Neutrophil (primary cell): ENCODE results near the gene PDILT.
"Not testable (repeated sequence)": the region's sequence is repeated elsewhere in the genome, so short reads cannot be mapped to it uniquely, and the experiment has no call there.

ENCODE experiments used
- H3K27ac ChIP-seq: fragments of 200-600 bp; sonication (generic); 2 replicates; pipeline ENCODE4 v1.5.1; 2016; ENCODE audit warnings: mild to moderate bottlenecking, moderate library complexity
- H3K27me3 ChIP-seq: fragments of 200-600 bp; sonication (generic); 2 replicates; pipeline ENCODE4 v1.6.0; 2016; ENCODE audit warnings: mild to moderate bottlenecking
- H3K36me3 ChIP-seq: fragments of 200-600 bp; sonication (generic); 2 replicates; pipeline ENCODE4 v1.5.1; 2017
- H3K4me1 ChIP-seq, 2 experiments: fragments of 200-600 bp in 1 of 2; sonication (generic) in 1 of 2; 1 replicate in 1 of 2; 2 replicates in 1 of 2; pipeline versions ENCODE4 v1.5.1 to v1.6.1; 2013 to 2016; ENCODE audit warnings: low read depth in 1 of 2, low read length in 1 of 2, mild to moderate bottlenecking in 1 of 2, moderate library complexity in 1 of 2; ENCODE audit not compliant: control insufficient read depth in 1 of 2, insufficient read depth in 1 of 2
- H3K4me3 ChIP-seq, 2 experiments: fragments of 200-600 bp in 1 of 2; sonication (generic) in 1 of 2; 1 replicate in 1 of 2; 2 replicates in 1 of 2; pipeline ENCODE4 v1.5.1; 2013 to 2016; ENCODE audit warnings: low read depth in 1 of 2, low read length in 1 of 2, mild to moderate bottlenecking in 1 of 2, moderate library complexity in 1 of 2
- H3K9me3 ChIP-seq: fragments of 200-600 bp; sonication (generic); 2 replicates; pipeline ENCODE4 v1.5.1; 2016
- CTCF ChIP-seq: fragments of 200-600 bp; sonication (generic); IDR thresholded peaks from 2 replicates; pipeline ENCODE4 v1.5.1; 2016; ENCODE audit warnings: antibody characterized with exemption

PDILT gene

DNA sequence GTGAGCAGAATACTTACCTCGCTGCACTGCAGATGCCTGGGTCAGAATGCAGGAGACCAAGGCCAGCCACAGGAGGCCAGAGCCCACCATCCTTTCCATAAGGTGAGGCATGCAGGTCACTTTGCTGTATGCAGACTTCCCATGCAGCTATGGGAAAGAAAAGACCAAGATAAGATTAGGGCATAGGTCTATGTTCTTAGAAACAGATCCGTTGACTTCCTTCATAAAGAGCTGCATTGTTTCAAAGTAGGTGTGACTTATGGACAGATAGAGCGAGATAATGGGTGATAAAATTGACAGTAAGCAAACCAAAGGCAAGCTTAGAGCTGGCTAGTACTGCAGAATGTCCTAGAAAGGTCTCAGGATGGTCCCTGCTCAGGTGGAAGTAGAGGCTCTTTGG lies 78.2 kb downstream of the PDILT start:
- Histone ChIP-seq H3K36me3 (no peaks in the 10 kb centered on the region), H3K27ac (no peak overlapping the region), H3K27me3 (no peaks in the 10 kb centered on the region), H3K4me1 (no peaks in the 10 kb centered on the region), H3K4me3 (no peak overlapping the region), H3K9me3 (no peaks in the 10 kb centered on the region)
- no peak for TF ChIP-seq CTCF

GRCh38 chr16:20325005-20325404 lies 79.5 kb downstream of the PDILT start:
- Histone ChIP-seq H3K27me3 (no peaks in the 10 kb centered on the region), H3K9me3 (no peaks in the 10 kb centered on the region), H3K27ac (no peak overlapping the region), H3K4me1 (no peaks in the 10 kb centered on the region), H3K36me3 (no peaks in the 10 kb centered on the region), H3K4me3 (no peak overlapping the region)
- no peak for TF ChIP-seq CTCF

DNA sequence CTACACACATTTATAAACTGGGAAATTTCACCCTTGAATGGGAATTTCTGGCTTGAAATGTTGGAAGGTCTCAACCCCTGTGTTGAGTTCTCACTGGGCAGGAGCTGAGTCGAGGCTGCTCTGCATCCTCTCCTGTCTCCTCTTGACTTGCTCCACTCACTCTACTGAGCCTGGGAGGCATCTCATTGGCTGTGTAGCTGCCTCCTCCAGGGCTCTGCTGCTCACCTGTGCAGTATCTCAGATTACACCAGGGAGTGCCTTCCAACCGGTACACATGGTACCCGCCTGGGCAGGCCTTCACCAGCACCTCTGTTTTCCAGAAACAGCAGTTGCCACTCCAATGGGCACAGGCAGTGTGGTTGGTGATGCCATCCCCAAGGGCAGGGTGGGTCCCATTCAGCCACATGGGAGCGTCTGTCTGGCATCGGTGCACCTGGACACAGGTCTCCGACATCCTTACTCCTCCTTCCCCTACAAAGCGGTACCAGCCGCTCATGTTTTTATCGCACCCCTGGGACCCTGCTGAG lies 80.9 kb downstream of the PDILT start:
- Histone ChIP-seq H3K27ac (no peak overlapping the region), H3K36me3 (no peaks in the 10 kb centered on the region), H3K4me3 (no peak overlapping the region), H3K27me3 (no peaks in the 10 kb centered on the region), H3K4me1 (no peaks in the 10 kb centered on the region), H3K9me3 (no peaks in the 10 kb centered on the region)
- TF ChIP-seq CTCF = no peak

- Histone ChIP-seq H3K9me3 (no peaks in the 10 kb centered on the region), H3K27ac (no peak overlapping the region)
- no peak for TF ChIP-seq CTCF
Measured at GRCh38 chr16:20322696-20323095, 81.8 kb downstream of the PDILT start.

GRCh38 chr16:20321671-20322070 lies 82.9 kb downstream of the PDILT start:
- no peak overlapping the region for H3K4me3 ChIP-seq
- H3K27me3 ChIP-seq = no peaks in the 10 kb centered on the region
- no peak overlapping the region for H3K27ac ChIP-seq
- H3K4me1 ChIP-seq = no peaks in the 10 kb centered on the region
- H3K36me3 ChIP-seq = no peaks in the 10 kb centered on the region
- TF ChIP-seq CTCF = no peak
- H3K9me3 ChIP-seq = no peaks in the 10 kb centered on the region

More at GRCh38 chr16:20322696-20323095, 81.8 kb downstream of the PDILT start:
- no peak overlapping the region for H3K4me3 ChIP-seq
- no peaks in the 10 kb centered on the region for H3K27me3 ChIP-seq
- no peaks in the 10 kb centered on the region for H3K4me1 ChIP-seq
- no peaks in the 10 kb centered on the region for H3K36me3 ChIP-seq

DNA sequence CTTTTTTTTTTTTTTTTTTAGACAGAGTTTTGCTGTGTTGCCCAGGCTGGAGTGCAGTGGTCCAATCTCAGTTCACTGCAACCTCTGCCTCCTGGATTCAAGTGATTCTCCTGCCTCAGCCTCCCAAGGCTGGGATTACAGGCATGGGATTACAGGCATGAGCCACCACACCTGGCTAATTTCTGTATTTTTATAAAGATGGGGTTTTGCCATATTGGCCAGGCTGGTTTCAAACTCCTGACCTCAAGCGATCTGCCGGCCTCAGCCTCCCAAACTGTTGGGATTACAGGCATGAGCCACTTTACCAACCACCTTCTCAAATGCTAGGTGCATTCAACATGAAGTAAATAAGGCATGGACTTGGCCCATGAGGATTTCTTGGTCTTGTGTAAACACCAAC lies 83.5 kb downstream of the PDILT start:
- not testable (repeated sequence) for H3K4me1 ChIP-seq, H3K27me3 ChIP-seq, H3K36me3 ChIP-seq, H3K27ac ChIP-seq, H3K4me3 ChIP-seq, H3K9me3 ChIP-seq
